Measurements from ENCODE around the gene BMPR1A. TPM values are rescaled to one million over a fixed set of nuclear protein-coding genes. Genes with fewer than 3 reads are reported as not detected.

BMPR1A gene
- total RNA-seq, 1 experiment from 2014 or later, result 104 TPM

GRCh38 chr10:86956195-86956847 lies 199.9 kb downstream of the BMPR1A start (continued):
- TF ChIP-seq, protein P1, sequence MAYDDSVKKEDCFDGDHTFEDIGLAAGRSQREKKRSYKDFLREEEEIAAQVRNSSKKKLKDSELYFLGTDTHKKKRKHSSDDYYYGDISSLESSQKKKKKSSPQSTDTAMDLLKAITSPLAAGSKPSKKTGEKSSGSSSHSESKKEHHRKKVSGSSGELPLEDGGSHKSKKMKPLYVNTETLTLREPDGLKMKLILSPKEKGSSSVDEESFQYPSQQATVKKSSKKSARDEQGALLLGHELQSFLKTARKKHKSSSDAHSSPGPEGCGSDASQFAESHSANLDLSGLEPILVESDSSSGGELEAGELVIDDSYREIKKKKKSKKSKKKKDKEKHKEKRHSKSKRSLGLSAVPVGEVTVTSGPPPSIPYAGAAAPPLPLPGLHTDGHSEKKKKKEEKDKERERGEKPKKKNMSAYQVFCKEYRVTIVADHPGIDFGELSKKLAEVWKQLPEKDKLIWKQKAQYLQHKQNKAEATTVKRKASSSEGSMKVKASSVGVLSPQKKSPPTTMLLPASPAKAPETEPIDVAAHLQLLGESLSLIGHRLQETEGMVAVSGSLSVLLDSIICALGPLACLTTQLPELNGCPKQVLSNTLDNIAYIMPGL (CRISPR knock-in tag; IDR thresholded peaks at IDR 0.05), result no peak
- TF ChIP-seq ZNF219 (CRISPR knock-in tag; IDR thresholded peaks at IDR 0.05; ENCODE audit: borderline replicate concordance) (no peak), ZNF532 (CRISPR knock-in tag; IDR thresholded peaks at IDR 0.05; ENCODE audit: borderline replicate concordance) (no peak), HMGA2 (CRISPR knock-in tag; IDR thresholded peaks at IDR 0.05) (no peak), SMAD3 (CRISPR knock-in tag; IDR thresholded peaks at IDR 0.05; ENCODE audit: borderline replicate concordance) (no peak)
- TF ChIP-seq, protein P2, sequence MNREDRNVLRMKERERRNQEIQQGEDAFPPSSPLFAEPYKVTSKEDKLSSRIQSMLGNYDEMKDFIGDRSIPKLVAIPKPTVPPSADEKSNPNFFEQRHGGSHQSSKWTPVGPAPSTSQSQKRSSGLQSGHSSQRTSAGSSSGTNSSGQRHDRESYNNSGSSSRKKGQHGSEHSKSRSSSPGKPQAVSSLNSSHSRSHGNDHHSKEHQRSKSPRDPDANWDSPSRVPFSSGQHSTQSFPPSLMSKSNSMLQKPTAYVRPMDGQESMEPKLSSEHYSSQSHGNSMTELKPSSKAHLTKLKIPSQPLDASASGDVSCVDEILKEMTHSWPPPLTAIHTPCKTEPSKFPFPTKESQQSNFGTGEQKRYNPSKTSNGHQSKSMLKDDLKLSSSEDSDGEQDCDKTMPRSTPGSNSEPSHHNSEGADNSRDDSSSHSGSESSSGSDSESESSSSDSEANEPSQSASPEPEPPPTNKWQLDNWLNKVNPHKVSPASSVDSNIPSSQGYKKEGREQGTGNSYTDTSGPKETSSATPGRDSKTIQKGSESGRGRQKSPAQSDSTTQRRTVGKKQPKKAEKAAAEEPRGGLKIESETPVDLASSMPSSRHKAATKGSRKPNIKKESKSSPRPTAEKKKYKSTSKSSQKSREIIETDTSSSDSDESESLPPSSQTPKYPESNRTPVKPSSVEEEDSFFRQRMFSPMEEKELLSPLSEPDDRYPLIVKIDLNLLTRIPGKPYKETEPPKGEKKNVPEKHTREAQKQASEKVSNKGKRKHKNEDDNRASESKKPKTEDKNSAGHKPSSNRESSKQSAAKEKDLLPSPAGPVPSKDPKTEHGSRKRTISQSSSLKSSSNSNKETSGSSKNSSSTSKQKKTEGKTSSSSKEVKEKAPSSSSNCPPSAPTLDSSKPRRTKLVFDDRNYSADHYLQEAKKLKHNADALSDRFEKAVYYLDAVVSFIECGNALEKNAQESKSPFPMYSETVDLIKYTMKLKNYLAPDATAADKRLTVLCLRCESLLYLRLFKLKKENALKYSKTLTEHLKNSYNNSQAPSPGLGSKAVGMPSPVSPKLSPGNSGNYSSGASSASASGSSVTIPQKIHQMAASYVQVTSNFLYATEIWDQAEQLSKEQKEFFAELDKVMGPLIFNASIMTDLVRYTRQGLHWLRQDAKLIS (CRISPR knock-in tag; IDR thresholded peaks at IDR 0.05; ENCODE audit: borderline replicate concordance), result no peak
- TF ChIP-seq, protein P3, sequence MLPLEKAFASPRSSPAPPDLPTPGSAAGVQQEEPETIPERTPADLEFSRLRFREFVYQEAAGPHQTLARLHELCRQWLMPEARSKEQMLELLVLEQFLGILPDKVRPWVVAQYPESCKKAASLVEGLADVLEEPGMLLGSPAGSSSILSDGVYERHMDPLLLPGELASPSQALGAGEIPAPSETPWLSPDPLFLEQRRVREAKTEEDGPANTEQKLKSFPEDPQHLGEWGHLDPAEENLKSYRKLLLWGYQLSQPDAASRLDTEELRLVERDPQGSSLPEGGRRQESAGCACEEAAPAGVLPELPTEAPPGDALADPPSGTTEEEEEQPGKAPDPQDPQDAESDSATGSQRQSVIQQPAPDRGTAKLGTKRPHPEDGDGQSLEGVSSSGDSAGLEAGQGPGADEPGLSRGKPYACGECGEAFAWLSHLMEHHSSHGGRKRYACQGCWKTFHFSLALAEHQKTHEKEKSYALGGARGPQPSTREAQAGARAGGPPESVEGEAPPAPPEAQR (CRISPR knock-in tag; IDR thresholded peaks at IDR 0.05), result no peak
- TF ChIP-seq, protein P4, sequence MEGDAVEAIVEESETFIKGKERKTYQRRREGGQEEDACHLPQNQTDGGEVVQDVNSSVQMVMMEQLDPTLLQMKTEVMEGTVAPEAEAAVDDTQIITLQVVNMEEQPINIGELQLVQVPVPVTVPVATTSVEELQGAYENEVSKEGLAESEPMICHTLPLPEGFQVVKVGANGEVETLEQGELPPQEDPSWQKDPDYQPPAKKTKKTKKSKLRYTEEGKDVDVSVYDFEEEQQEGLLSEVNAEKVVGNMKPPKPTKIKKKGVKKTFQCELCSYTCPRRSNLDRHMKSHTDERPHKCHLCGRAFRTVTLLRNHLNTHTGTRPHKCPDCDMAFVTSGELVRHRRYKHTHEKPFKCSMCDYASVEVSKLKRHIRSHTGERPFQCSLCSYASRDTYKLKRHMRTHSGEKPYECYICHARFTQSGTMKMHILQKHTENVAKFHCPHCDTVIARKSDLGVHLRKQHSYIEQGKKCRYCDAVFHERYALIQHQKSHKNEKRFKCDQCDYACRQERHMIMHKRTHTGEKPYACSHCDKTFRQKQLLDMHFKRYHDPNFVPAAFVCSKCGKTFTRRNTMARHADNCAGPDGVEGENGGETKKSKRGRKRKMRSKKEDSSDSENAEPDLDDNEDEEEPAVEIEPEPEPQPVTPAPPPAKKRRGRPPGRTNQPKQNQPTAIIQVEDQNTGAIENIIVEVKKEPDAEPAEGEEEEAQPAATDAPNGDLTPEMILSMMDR (IDR thresholded peaks at IDR 0.05), result no peak

- peaks cover 23% of the 10 kb centered on the region for H3K36me3 Mint-ChIP-seq
- no peak overlapping the region for H3K4me3 Mint-ChIP-seq
- CTCF ChIA-PET, result interaction anchor here (1.1 to 4.9 kb wide), 4 partner anchors 11 to 17 kb away, joined by 4 to 85 read pairs (median 40); partner anchors contain the start of gene ADIRF
- no peak overlapping the region for H3K27ac Mint-ChIP-seq
- ATAC-seq (no peak), DNase-seq (ENCODE audit: low spot score) (no peak)
- POLR2A ChIA-PET, result interaction anchor here (1.2 to 1.4 kb wide), 2 partner anchors 10 to 13 kb away, joined by 3 to 4 read pairs; no protein-coding TSS in a partner anchor
- H3K9me3 Mint-ChIP-seq, result peaks cover 23% of the 10 kb centered on the region
- no peaks in the 10 kb centered on the region; the same call in none of the 2 replicates for H3K27me3 Mint-ChIP-seq (ENCODE audit: low read depth)
- H3K4me1 Mint-ChIP-seq, result peaks cover 60% of the 10 kb centered on the region
- no peak for TF ChIP-seq HMGA2 (CRISPR knock-in tag; IDR thresholded peaks at IDR 0.05)
- TF ChIP-seq ZBTB21 (CRISPR knock-in tag; IDR thresholded peaks at IDR 0.05; ENCODE audit: borderline replicate concordance), result no peak
- TF ChIP-seq, protein P5, sequence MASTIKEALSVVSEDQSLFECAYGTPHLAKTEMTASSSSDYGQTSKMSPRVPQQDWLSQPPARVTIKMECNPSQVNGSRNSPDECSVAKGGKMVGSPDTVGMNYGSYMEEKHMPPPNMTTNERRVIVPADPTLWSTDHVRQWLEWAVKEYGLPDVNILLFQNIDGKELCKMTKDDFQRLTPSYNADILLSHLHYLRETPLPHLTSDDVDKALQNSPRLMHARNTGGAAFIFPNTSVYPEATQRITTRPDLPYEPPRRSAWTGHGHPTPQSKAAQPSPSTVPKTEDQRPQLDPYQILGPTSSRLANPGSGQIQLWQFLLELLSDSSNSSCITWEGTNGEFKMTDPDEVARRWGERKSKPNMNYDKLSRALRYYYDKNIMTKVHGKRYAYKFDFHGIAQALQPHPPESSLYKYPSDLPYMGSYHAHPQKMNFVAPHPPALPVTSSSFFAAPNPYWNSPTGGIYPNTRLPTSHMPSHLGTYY (CRISPR knock-in tag; IDR thresholded peaks at IDR 0.05), result no peak
- TF ChIP-seq ZMAT4 (CRISPR knock-in tag; IDR thresholded peaks at IDR 0.05), result no peak
- TF ChIP-seq, protein P1 (CRISPR knock-in tag; IDR thresholded peaks at IDR 0.05), result no peak
- TF ChIP-seq, protein P6, sequence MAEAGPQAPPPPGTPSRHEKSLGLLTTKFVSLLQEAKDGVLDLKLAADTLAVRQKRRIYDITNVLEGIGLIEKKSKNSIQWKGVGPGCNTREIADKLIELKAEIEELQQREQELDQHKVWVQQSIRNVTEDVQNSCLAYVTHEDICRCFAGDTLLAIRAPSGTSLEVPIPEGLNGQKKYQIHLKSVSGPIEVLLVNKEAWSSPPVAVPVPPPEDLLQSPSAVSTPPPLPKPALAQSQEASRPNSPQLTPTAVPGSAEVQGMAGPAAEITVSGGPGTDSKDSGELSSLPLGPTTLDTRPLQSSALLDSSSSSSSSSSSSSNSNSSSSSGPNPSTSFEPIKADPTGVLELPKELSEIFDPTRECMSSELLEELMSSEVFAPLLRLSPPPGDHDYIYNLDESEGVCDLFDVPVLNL (CRISPR knock-in tag; IDR thresholded peaks at IDR 0.05; ENCODE audit: borderline replicate concordance, low read depth), result no peak
- TF ChIP-seq, protein P7, sequence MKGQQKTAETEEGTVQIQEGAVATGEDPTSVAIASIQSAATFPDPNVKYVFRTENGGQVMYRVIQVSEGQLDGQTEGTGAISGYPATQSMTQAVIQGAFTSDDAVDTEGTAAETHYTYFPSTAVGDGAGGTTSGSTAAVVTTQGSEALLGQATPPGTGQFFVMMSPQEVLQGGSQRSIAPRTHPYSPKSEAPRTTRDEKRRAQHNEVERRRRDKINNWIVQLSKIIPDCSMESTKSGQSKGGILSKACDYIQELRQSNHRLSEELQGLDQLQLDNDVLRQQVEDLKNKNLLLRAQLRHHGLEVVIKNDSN (CRISPR knock-in tag; IDR thresholded peaks at IDR 0.05), result no peak
Measured at GRCh38 chr10:86956848-86957448, 200.5 kb downstream of the BMPR1A start.
